Neural cell (in vitro differentiated cells): ENCODE data around the gene DRAP1. TPM values are rescaled to one million over a fixed set of nuclear protein-coding genes. Genes with fewer than 3 reads are reported as not detected.

Experiments
- H2AFZ ChIP-seq: fragments of 200-600, 300-800 bp; sonication (generic), shearing (Covaris generic); 2 replicates; pipeline ENCODE4 v1.6.0; 2014; ENCODE audit warnings: low read depth, mild to moderate bottlenecking, antibody characterized with exemption, low read length, moderate library complexity
- H3F3A ChIP-seq: fragments of 200-600 bp; shearing (Covaris generic); 2 replicates; pipeline ENCODE4 v1.6.1; 2016; ENCODE audit warnings: mild to moderate bottlenecking, moderate library complexity, mixed read lengths, antibody characterized with exemption, low read length; ENCODE audit not compliant: insufficient read depth, poor library complexity, severe bottlenecking
- H3K27ac ChIP-seq: fragments of 200-600, 300-800 bp; sonication (generic), shearing (Covaris generic); 2 replicates; pipeline ENCODE4 v1.5.1; 2014; ENCODE audit warnings: mild to moderate bottlenecking, low read length, moderate library complexity
- H3K27me3 ChIP-seq: fragments of 300-800, 200-600 bp; sonication (generic), shearing (Covaris generic); 2 replicates; pipeline ENCODE4 v1.6.0; 2014; ENCODE audit warnings: mild to moderate bottlenecking, low read depth, low read length, moderate library complexity; ENCODE audit not compliant: insufficient read depth
- H3K36me3 ChIP-seq: fragments of 300-800, 200-600 bp; sonication (generic), shearing (Covaris generic); 2 replicates; pipeline ENCODE4 v1.5.1; 2014; ENCODE audit warnings: mild to moderate bottlenecking, antibody characterized with exemption, low read length, moderate library complexity; ENCODE audit not compliant: insufficient read depth
- H3K4me2 ChIP-seq: fragments of 300-800, 200-600 bp; sonication (generic), shearing (Covaris generic); 2 replicates; pipeline ENCODE4 v1.6.0; 2014; ENCODE audit warnings: mild to moderate bottlenecking, low read length
- H3K4me3 ChIP-seq: fragments of 300-800, 200-600 bp; sonication (generic), shearing (Covaris generic); 2 replicates; pipeline ENCODE4 v1.5.1; 2014; ENCODE audit warnings: mild to moderate bottlenecking, low read length, moderate library complexity
- H3K79me2 ChIP-seq: fragments of 200-600 bp; shearing (Covaris generic); replicated peaks from 2 replicates; pipeline ENCODE4 v1.6.0; 2014; ENCODE audit warnings: mild to moderate bottlenecking, low read length, moderate library complexity; ENCODE audit not compliant: insufficient read depth
- H3K9ac ChIP-seq: fragments of 300-800, 200-600 bp; sonication (generic), shearing (Covaris generic); 2 replicates; pipeline ENCODE4 v1.6.1; 2016; ENCODE audit warnings: mild to moderate bottlenecking, low read length, mixed read lengths
- H3K9me2 ChIP-seq: fragments of 200-600 bp; shearing (Covaris generic); 2 replicates; pipeline ENCODE4 v1.6.1; 2016; ENCODE audit warnings: mild to moderate bottlenecking, low read length, mixed read lengths; ENCODE audit not compliant: insufficient read depth
- H3K9me3 ChIP-seq: fragments of 200-600, 300-800 bp; sonication (generic), shearing (Covaris generic); 2 replicates; pipeline ENCODE4 v1.6.1; 2016; ENCODE audit warnings: mild to moderate bottlenecking, mixed run types, low read length, moderate library complexity, mixed read lengths
- H4K20me1 ChIP-seq: fragments of 200-600 bp; shearing (Covaris generic); 2 replicates; pipeline ENCODE4 v1.6.1; 2016; ENCODE audit warnings: mild to moderate bottlenecking, mixed run types; ENCODE audit not compliant: insufficient read depth
- CTCF ChIP-seq: fragments of 450-650 bp; IDR thresholded peaks from 2 replicates; pipeline ENCODE4 v1.5.1; 2014; ENCODE audit warnings: antibody characterized with exemption, mild to moderate bottlenecking, moderate library complexity; ENCODE audit not compliant: poor library complexity, severe bottlenecking
- EP300 ChIP-seq: fragments of 450-650 bp; conservative IDR thresholded peaks from 2 replicates; pipeline ENCODE4 v1.6.1; 2014; ENCODE audit warnings: antibody characterized with exemption, mild to moderate bottlenecking, moderate library complexity; ENCODE audit not compliant: poor library complexity, severe bottlenecking
- EZH2 ChIP-seq: fragments of 200-600, 300-800 bp; shearing (Covaris generic), sonication (generic); IDR thresholded peaks from 2 replicates; pipeline ENCODE4 v1.6.1; 2014; ENCODE audit warnings: antibody characterized with exemption, low read length, borderline replicate concordance, mild to moderate bottlenecking; ENCODE audit not compliant: insufficient read depth, poor library complexity, severe bottlenecking
- MXI1 ChIP-seq: fragments of 450-650 bp; conservative IDR thresholded peaks from 2 replicates; pipeline ENCODE4 v1.6.1; 2014; ENCODE audit warnings: antibody characterized with exemption, mild to moderate bottlenecking; ENCODE audit not compliant: poor library complexity, severe bottlenecking
- POLR2AphosphoS5 ChIP-seq: IDR thresholded peaks from 2 replicates; pipeline ENCODE4 v1.6.1; 2012
- RAD21 ChIP-seq: fragments of 450-650 bp; conservative IDR thresholded peaks from 2 replicates; pipeline ENCODE4 v1.6.1; 2014; ENCODE audit warnings: antibody characterized with exemption, mild to moderate bottlenecking, moderate library complexity
- REST ChIP-seq: IDR thresholded peaks from 2 replicates; pipeline ENCODE4 v1.6.1; 2012; ENCODE audit warnings: borderline replicate concordance
- SMC3 ChIP-seq: fragments of 450-650 bp; conservative IDR thresholded peaks from 2 replicates; pipeline ENCODE4 v1.6.1; 2014; ENCODE audit warnings: antibody characterized with exemption, mild to moderate bottlenecking, moderate library complexity; ENCODE audit not compliant: poor library complexity
- TAF1 ChIP-seq: IDR thresholded peaks from 2 replicates; pipeline ENCODE4 v1.6.1; 2012; ENCODE audit warnings: low read depth
- polyA plus RNA-seq: library from polyadenylated mRNA; depleted of rRNA; stranded (reverse); fragments of >200 nt; gene quantifications from 2 replicates; pipeline ENCODE4 v1.2.3, GENCODE V29; 2014

DRAP1 gene
- polyA plus RNA-seq, 1 donor from 2014 or later = 242 TPM

GRCh38 chr11:65917434-65918210, 1.6 kb upstream of the DRAP1 start:
- H4K20me1 ChIP-seq = no peaks in the 10 kb centered on the region
- H3K27me3 ChIP-seq = no peaks in the 10 kb centered on the region
- H3F3A ChIP-seq = no peaks in the 10 kb centered on the region
- no peak overlapping the region for H3K27ac ChIP-seq
- no peaks in the 10 kb centered on the region for H3K36me3 ChIP-seq
- peak overlapping the region; percentile 97 for H3K4me3 ChIP-seq
- peak overlapping the region; percentile 64 for H3K4me2 ChIP-seq
- peaks cover 20% of the 10 kb centered on the region for H3K79me2 ChIP-seq
- TF ChIP-seq EP300 (no peak), POLR2AphosphoS5 (no peak)
- H3K9me3 ChIP-seq = no peaks in the 10 kb centered on the region
- no peak overlapping the region for H2AFZ ChIP-seq
- H3K9me2 ChIP-seq = no peaks in the 10 kb centered on the region
- H3K9ac ChIP-seq = peak overlapping the region; percentile 92

- H3K27ac ChIP-seq = peak within 1 kb of the TSS; percentile 74
- no peaks in the 10 kb centered on the region for H3K36me3 ChIP-seq
Observed at GRCh38 chr11:65918211-65919140, 750 bp upstream of the DRAP1 start, which contains the start of gene C11orf68. C11orf68 (minus strand) TSS chr11:65919062; CDS start chr11:65919031, 31 bp downstream.

More at GRCh38 chr11:65918211-65919140, 750 bp upstream of the DRAP1 start, which contains the start of gene C11orf68:
- H3K9me3 ChIP-seq = no peaks in the 10 kb centered on the region
- peak within 1 kb of the TSS; percentile 92 for H3K4me2 ChIP-seq
- no peaks in the 10 kb centered on the region for H3F3A ChIP-seq
- no peaks in the 10 kb centered on the region for H4K20me1 ChIP-seq
- peaks cover 20% of the 10 kb centered on the region for H3K79me2 ChIP-seq
- no peaks in the 10 kb centered on the region for H3K27me3 ChIP-seq
- peak within 1 kb of the TSS; percentile 65 for H2AFZ ChIP-seq
- peak within 1 kb of the TSS; percentile 97 for H3K4me3 ChIP-seq
- H3K9me2 ChIP-seq = no peaks in the 10 kb centered on the region
- peak within 1 kb of the TSS; percentile 92 for H3K9ac ChIP-seq
- TF ChIP-seq EP300 (no peak), TAF1 (peak; percentile 24), REST (peak; percentile 58), RAD21 (no peak), EZH2 (no peak), POLR2AphosphoS5 (peak; percentile 75), SMC3 (no peak), MXI1 (peak; percentile 15), CTCF (no peak)
